GM12873 (cell line): Measurements from ENCODE around the gene SMIM38.

ENCODE experiments used
- CTCF ChIP-seq: IDR thresholded peaks from 2 replicates; pipeline ENCODE4 v1.5.1; 2012; ENCODE audit warnings: low read depth, mild to moderate bottlenecking, moderate library complexity, low read length, control low read depth; ENCODE audit not compliant: insufficient read depth; ENCODE audit errors: missing control alignments

The SMIM38 gene

GRCh38 chr11:69204941-69205742, 49.4 kb downstream of the SMIM38 start:
- no peak for TF ChIP-seq CTCF
